Stimulated activated CD4-positive, alpha-beta T cell treated with anti-CD3 and anti-CD28 coated beads, Interleukin-2, amount 100 ng/mL, for 24 hours (primary cell): ENCODE data around the gene TAF4B.
"Not testable (repeated sequence)": the region's sequence is repeated elsewhere in the genome, so short reads cannot be mapped to it uniquely, and the experiment has no call there.

Source experiments
- DNase-seq, 2 donors: peaks; one replicate each; pipeline ENCODE4 v3.0.0-alpha.2; 2020

TAF4B gene

DNA sequence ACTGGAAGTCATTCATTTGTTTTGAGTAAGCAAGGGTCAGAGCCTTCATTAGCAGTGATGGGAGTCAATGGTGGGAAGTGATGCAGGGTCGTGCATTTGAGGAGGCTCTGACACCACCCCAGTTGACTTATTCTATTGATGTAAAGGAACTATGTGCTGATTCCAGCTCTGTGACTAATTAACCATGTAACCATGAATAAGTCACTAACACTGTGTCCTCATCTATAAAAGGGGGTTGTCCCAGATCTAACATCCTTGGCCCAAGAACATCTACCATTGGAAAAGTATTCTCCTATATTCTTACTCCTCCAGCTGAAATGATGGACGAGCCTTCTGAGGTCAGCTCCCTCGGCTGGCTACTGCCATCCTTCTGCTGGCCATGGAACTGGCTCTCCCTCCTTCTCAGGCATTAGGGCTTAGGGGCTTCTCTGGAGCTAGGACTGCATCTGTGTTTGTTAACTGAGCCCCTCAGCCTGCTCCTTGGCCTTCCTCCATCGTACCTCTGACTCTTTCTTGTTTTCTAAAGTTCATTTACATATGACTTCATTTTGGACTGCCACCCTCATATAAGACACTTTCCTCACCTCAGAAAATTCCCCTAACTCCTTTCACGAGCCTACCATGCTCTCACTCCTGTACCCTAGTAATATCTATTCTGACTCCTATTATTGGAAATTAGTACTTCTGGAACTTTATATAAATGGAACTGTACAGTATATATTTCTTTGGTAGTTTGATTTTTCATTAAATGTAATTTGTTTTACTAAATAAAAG, 206.6 kb downstream of the TAF4B start:
- no peak for DNase-seq

DNA sequence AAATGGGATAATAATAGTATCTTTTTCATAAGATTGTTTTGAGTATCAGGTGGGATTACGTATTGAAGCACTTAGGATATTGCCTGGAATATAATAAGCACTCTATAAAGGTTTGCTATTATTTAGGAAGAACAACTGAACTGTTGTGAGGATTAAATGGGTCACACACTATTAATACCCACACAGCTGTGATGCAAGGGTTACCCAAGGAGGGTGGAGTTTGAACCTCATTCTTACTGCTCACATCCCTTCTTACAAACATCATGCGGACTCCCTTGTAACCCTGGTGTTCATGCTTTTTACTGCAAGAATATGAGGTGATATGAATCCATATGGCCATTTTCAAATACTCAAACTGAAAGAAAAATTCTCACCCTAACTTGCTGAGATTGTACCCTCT, 208.6 kb downstream of the TAF4B start:
- DNase-seq: no peak

DNA sequence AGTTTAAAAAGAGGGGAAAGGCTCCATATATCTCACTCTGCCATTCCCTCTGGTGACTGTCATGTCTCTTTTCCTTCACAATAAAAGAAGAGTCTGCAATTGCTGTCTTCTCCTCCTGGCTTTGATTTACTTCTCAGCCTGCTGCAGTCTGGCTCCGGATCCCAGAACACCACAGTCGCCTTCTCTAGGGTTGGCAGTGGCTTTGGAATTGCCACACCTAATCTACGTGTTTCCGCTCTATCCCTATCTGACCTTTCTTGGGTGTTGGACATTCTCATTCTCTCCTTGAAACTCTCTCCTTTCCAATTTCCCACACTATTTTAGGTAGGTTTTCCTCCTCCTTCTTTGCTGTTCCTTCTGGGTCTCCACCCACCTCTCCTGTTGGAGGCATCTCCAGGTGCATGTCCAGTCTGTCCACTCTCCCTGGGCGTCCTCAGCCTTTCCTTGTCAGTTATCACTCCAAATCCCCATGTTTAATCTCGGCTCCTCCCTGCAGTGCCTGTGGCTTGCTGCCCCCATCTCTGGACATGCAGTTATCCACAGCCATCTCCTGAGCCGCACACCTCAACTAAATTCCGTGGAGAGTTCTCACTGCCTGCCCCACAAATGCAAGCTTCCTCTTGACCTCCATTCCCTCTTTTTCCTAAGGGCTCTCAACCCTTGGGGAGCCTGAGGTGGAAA, 209.3 kb downstream of the TAF4B start:
- DNase-seq: no peak

DNA sequence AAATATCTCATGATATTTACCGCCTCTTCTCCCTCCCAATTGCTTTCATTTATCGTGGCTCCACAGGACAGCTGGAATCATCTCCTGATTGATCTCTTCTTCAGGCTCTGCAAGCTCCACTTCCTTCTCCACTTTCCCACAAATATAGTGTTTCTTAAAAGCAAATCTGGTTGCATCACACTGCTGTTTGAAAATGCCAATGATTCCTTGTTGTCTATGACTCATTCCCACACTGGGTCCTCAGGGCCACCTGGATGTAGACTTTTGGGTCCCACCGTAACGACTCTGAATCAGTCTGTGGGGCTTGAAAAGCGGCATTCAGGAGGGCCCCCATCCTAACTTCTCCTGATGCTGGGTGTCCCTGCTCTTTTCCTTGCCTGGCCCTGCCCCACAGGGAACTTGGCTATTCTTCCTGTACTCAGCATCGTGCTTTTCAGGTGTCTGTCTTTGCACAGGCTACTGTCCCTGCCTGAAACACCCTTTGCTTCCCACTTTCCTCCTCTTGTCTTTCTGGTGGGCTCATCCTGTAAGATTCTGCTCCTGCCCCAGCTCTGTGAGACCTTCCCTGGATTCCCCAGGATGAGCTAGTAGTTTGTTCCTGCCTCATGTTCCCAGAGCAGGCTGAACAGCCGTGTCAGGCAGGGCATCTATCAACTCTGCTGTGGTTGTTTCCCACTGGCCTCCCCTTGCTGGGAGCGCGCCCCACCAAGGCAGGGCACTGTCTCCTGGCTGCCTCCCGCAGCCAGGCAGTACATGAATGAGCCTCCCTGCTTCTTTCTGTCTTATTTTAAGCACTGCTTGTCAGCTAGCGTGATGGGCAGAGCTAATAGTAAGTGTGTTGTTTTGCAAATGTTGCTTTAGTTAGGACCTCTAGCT, 210.2 kb downstream of the TAF4B start:
- DNase-seq: no peak

DNA sequence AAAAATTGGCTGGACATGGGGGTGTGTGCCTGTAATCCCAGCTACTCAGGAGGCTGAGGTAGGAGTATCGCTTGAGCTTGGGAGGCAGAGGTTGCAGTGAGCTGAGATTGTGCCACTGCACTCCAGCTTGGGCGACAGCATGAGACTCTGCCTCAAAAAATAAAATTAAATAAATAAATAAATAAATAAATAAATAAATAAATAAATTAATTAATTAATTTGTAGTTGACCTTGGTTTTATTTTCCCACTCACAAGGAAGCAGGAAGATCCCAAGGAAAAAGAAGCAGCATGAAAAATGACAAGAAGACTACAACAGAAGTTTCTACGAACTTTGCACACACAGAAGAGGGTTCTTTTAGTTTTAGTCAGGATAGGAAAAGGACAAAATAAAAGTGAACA, 211.4 kb downstream of the TAF4B start:
- DNase-seq: not testable (repeated sequence)

DNA sequence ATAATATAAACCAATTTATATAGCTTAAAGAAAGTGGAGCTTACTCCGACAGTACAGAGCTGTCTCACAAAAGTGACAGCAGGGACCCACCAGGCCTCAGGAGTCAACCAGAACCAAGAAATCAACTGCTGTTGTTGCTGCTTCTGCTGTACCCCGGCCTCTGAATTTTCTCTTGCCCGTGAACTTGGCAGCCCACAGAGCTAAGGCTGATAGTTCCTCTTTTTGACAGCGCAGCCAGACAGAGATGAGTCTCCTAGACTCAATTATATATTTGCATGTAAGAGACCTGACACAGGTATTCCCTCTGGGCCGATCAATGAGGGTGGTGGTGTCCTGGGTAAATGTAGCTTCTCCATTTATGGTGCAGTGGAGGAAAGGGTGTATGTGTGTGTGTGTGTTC, 212.7 kb downstream of the TAF4B start:
- DNase-seq: no peak

DNA sequence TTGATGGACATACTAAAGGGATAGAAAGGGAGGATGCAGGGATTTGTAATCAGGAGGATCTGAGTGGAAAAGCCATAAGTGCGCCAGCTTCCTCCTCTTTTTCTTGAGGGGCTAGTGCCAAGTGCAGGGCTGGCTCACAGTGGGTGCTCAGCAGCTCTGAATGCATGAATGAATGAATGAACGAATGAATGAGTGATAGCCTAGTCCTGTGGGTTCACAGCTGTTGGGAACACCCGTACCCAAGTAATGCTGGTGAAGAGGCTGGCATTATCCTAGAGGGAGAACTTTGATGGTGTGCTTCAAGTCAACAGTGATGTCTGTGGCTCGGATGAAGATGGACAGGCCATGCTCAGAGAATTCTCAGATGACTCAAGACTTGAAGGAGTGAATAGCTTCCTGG, 213.3 kb downstream of the TAF4B start:
- DNase-seq: no peak

DNA sequence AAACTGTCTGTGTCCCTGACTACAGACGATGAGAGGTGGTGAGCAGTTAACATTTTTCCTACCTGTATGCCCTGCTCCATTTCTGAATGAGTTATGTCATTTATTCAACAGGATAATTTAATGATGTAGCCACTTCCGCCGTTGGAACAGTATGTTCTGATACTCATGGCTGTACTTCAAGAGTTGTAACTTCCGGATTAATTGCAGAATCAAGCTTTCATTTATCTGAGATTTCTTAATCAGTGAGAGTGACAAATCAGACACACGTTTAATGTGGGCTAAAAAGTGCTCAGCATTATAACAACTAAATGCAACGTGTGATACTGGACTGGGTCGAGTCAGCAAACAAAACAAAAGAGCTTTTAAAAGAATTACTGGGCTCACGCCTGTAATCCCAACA, 214.4 kb downstream of the TAF4B start:
- no peak for DNase-seq
